KMS-11 (cell line): ENCODE results near the gene CEBPE.

Source experiments
- H2AFZ ChIP-seq: fragments of 200-600 bp; sonication (generic); 2 replicates; pipeline ENCODE4 v1.6.1; 2016; ENCODE audit warnings: antibody characterized with exemption, mixed run types, low read depth
- H3K27ac ChIP-seq: fragments of 200-600 bp; sonication (generic); 2 replicates; pipeline ENCODE4 v1.6.1; 2016; ENCODE audit warnings: mild to moderate bottlenecking, mixed run types
- H3K27me3 ChIP-seq: fragments of 200-600 bp; sonication (generic); 2 replicates; pipeline ENCODE4 v1.6.1; 2017; ENCODE audit warnings: mild to moderate bottlenecking, low read depth, mixed run types, moderate library complexity; ENCODE audit not compliant: insufficient read depth
- H3K36me3 ChIP-seq: fragments of 200-600 bp; sonication (generic); 2 replicates; pipeline ENCODE4 v1.6.1; 2017; ENCODE audit warnings: mild to moderate bottlenecking, mixed run types; ENCODE audit not compliant: insufficient read depth
- H3K4me1 ChIP-seq: fragments of 200-600 bp; sonication (generic); 2 replicates; pipeline ENCODE4 v1.6.1; 2016; ENCODE audit warnings: mild to moderate bottlenecking, low read depth, mixed run types; ENCODE audit not compliant: poor library complexity, severe bottlenecking
- H3K4me2 ChIP-seq: fragments of 200-600 bp; sonication (generic); 2 replicates; pipeline ENCODE4 v1.7.0; 2016; ENCODE audit warnings: mild to moderate bottlenecking, mixed run types
- H3K4me3 ChIP-seq: fragments of 200-600 bp; sonication (generic); IDR thresholded peaks from 2 replicates; pipeline ENCODE4 v1.6.1; 2017; ENCODE audit warnings: low read depth, low read length, mixed read lengths; ENCODE audit not compliant: insufficient read depth
- H3K79me2 ChIP-seq: fragments of 200-600 bp; sonication (generic); 2 replicates; pipeline ENCODE4 v1.6.1; 2016; ENCODE audit warnings: low read depth, mixed run types; ENCODE audit not compliant: insufficient read depth
- H3K9ac ChIP-seq: fragments of 200-600 bp; sonication (generic); 2 replicates; pipeline ENCODE4 v1.6.1; 2016; ENCODE audit warnings: mild to moderate bottlenecking, mixed run types
- H4K20me1 ChIP-seq: fragments of 200-600 bp; sonication (generic); 2 replicates; pipeline ENCODE4 v1.6.1; 2016; ENCODE audit warnings: mild to moderate bottlenecking, mixed run types; ENCODE audit not compliant: insufficient read depth
- CTCF ChIP-seq: fragments of 200-600 bp; sonication (generic); conservative IDR thresholded peaks from 2 replicates; pipeline ENCODE4 v1.6.1; 2017; ENCODE audit warnings: low read depth, mild to moderate bottlenecking, antibody characterized with exemption, low read length, moderate library complexity, mixed read lengths

The CEBPE gene

GRCh38 chr14:23143911-23144310 is 24.9 kb upstream of the CEBPE start:
- Histone ChIP-seq H3K36me3 (no peaks in the 10 kb centered on the region), H4K20me1 (no peaks in the 10 kb centered on the region), H3K4me3 (no peak overlapping the region), H3K27me3 (no peaks in the 10 kb centered on the region), H3K27ac (no peak overlapping the region), H3K79me2 (no peaks in the 10 kb centered on the region), H3K9ac (no peak overlapping the region), H3K4me2 (no peak overlapping the region), H3K4me1 (no peaks in the 10 kb centered on the region), H2AFZ (no peak overlapping the region)
- TF ChIP-seq CTCF, result no peak

GRCh38 chr14:23142826-23143225 is 23.8 kb upstream of the CEBPE start:
- Histone ChIP-seq H3K9ac (no peak overlapping the region), H4K20me1 (no peaks in the 10 kb centered on the region), H3K4me1 (no peaks in the 10 kb centered on the region), H3K36me3 (no peaks in the 10 kb centered on the region), H3K4me2 (no peak overlapping the region), H3K4me3 (no peak overlapping the region), H3K27ac (no peak overlapping the region), H3K79me2 (no peaks in the 10 kb centered on the region), H2AFZ (no peak overlapping the region), H3K27me3 (no peaks in the 10 kb centered on the region)
- no peak for TF ChIP-seq CTCF

GRCh38 chr14:23141706-23142444 is 22.8 kb upstream of the CEBPE start:
- Histone ChIP-seq H3K4me2 (no peak overlapping the region), H3K4me3 (no peak overlapping the region)

GRCh38 chr14:23140371-23140770 is 21.3 kb upstream of the CEBPE start:
- Histone ChIP-seq H3K79me2 (no peaks in the 10 kb centered on the region), H3K4me1 (no peaks in the 10 kb centered on the region), H4K20me1 (no peaks in the 10 kb centered on the region), H3K9ac (no peak overlapping the region), H3K4me2 (no peak overlapping the region), H3K4me3 (no peak overlapping the region), H2AFZ (no peak overlapping the region), H3K27me3 (no peaks in the 10 kb centered on the region), H3K27ac (no peak overlapping the region), H3K36me3 (no peaks in the 10 kb centered on the region)
- TF ChIP-seq CTCF, result no peak

More at GRCh38 chr14:23141706-23142444, 22.8 kb upstream of the CEBPE start:
- Histone ChIP-seq H3K27ac (no peak overlapping the region), H3K4me1 (no peaks in the 10 kb centered on the region), H3K9ac (no peak overlapping the region), H3K36me3 (no peaks in the 10 kb centered on the region), H4K20me1 (no peaks in the 10 kb centered on the region), H3K27me3 (no peaks in the 10 kb centered on the region), H2AFZ (no peak overlapping the region), H3K79me2 (no peaks in the 10 kb centered on the region)
- no peak for TF ChIP-seq CTCF
